ENCODE results near the gene ENPP4.

ENPP4 gene

GRCh38 chr6:46097366-46097765 lies 32.4 kb upstream of the ENPP4 start:
- DNase-seq (ENCODE audit: extremely low spot score): no peak
- no peak for TF ChIP-seq SP1 (IDR thresholded peaks at IDR 0.05)
- no peak for TF ChIP-seq ZNF384 (IDR thresholded peaks at IDR 0.05)
- CTCF ChIA-PET: no interaction called here
- POLR2A ChIA-PET: no interaction called here

GRCh38 chr6:46098678-46099077 lies 31.1 kb upstream of the ENPP4 start:
- DNase-seq (ENCODE audit: extremely low spot score): no peak
- POLR2A ChIA-PET: no interaction called here
- CTCF ChIA-PET: no interaction called here
- no peak for TF ChIP-seq LEF1 (IDR thresholded peaks at IDR 0.05; ENCODE audit: borderline replicate concordance)
- no peak for TF ChIP-seq HDGF (IDR thresholded peaks at IDR 0.05; ENCODE audit: borderline replicate concordance)
- no peak for TF ChIP-seq SUZ12 (IDR thresholded peaks at IDR 0.05)

GRCh38 chr6:46099952-46100351 lies 29.8 kb upstream of the ENPP4 start:
- TF ChIP-seq ARNT (IDR thresholded peaks at IDR 0.05) (no peak), HDGF (IDR thresholded peaks at IDR 0.05; ENCODE audit: borderline replicate concordance) (no peak), FOXK2 (IDR thresholded peaks at IDR 0.05) (no peak), TARDBP (IDR thresholded peaks at IDR 0.05) (no peak), SP1 (IDR thresholded peaks at IDR 0.05) (no peak)
- ChIA-PET CTCF (interaction anchor here (1.2 kb wide), 1 partner anchor 9 kb away, joined by 3 read pairs; no protein-coding TSS in a partner anchor), POLR2A (no interaction called here)
- no peak for DNase-seq (ENCODE audit: extremely low spot score)

GRCh38 chr6:46102123-46102522 lies 27.7 kb upstream of the ENPP4 start:
- POLR2A ChIA-PET: no interaction called here
- CTCF ChIA-PET: interaction anchor here (1.2 kb wide), 1 partner anchor 11 kb away, joined by 3 read pairs; no protein-coding TSS in a partner anchor
- TF ChIP-seq SUZ12 (IDR thresholded peaks at IDR 0.05) (no peak), ZNF384 (IDR thresholded peaks at IDR 0.05) (no peak), NFRKB (IDR thresholded peaks at IDR 0.05) (no peak), PKNOX1 (IDR thresholded peaks at IDR 0.05) (no peak), CTBP1 (IDR thresholded peaks at IDR 0.05; ENCODE audit: borderline replicate concordance) (no peak), FOXK2 (IDR thresholded peaks at IDR 0.05) (no peak), BHLHE40 (IDR thresholded peaks at IDR 0.05; ENCODE audit: borderline replicate concordance) (no peak), FOXA1 (IDR thresholded peaks at IDR 0.05) (no peak), TARDBP (IDR thresholded peaks at IDR 0.05) (no peak), ARNT (IDR thresholded peaks at IDR 0.05) (no peak), L3MBTL2 (conservative IDR thresholded peaks at IDR 0.05) (no peak), LEF1 (IDR thresholded peaks at IDR 0.05; ENCODE audit: borderline replicate concordance) (no peak), ELF4 (IDR thresholded peaks at IDR 0.05) (no peak), FOXM1 (IDR thresholded peaks at IDR 0.05; ENCODE audit: borderline replicate concordance) (no peak), HDGF (IDR thresholded peaks at IDR 0.05; ENCODE audit: borderline replicate concordance) (no peak), SP1 (IDR thresholded peaks at IDR 0.05) (no peak)

GRCh38 chr6:46103441-46104115 lies 26.2 kb upstream of the ENPP4 start:
- POLR2A ChIA-PET: no interaction called here
- TF ChIP-seq NFRKB (IDR thresholded peaks at IDR 0.05): no peak
- TF ChIP-seq LEF1 (IDR thresholded peaks at IDR 0.05; ENCODE audit: borderline replicate concordance): no peak
- no peak for TF ChIP-seq TARDBP (IDR thresholded peaks at IDR 0.05)
- TF ChIP-seq PKNOX1 (IDR thresholded peaks at IDR 0.05): no peak
- DNase-seq (ENCODE audit: extremely low spot score): no peak
- CTCF ChIA-PET: no interaction called here

More at GRCh38 chr6:46102123-46102522, 27.7 kb upstream of the ENPP4 start:
- DNase-seq (ENCODE audit: extremely low spot score): no peak

- TF ChIP-seq FOXA1 (IDR thresholded peaks at IDR 0.05) (no peak), FOXM1 (IDR thresholded peaks at IDR 0.05; ENCODE audit: borderline replicate concordance) (no peak), TARDBP (IDR thresholded peaks at IDR 0.05) (no peak), ZNF384 (IDR thresholded peaks at IDR 0.05) (no peak), NFRKB (IDR thresholded peaks at IDR 0.05) (no peak), CTBP1 (IDR thresholded peaks at IDR 0.05; ENCODE audit: borderline replicate concordance) (no peak), LEF1 (IDR thresholded peaks at IDR 0.05; ENCODE audit: borderline replicate concordance) (no peak), BHLHE40 (IDR thresholded peaks at IDR 0.05; ENCODE audit: borderline replicate concordance) (no peak), PKNOX1 (IDR thresholded peaks at IDR 0.05) (no peak)
- CTCF ChIA-PET: no interaction called here
- no peak for DNase-seq (ENCODE audit: extremely low spot score)
- POLR2A ChIA-PET: no interaction called here
Measured at GRCh38 chr6:46104209-46104608, 25.6 kb upstream of the ENPP4 start.

- CTCF ChIA-PET: no interaction called here
Measured at GRCh38 chr6:46105568-46105967, 24.2 kb upstream of the ENPP4 start.

More at GRCh38 chr6:46105568-46105967, 24.2 kb upstream of the ENPP4 start:
- POLR2A ChIA-PET: no interaction called here
- DNase-seq (ENCODE audit: extremely low spot score): no peak
- TF ChIP-seq CTBP1 (IDR thresholded peaks at IDR 0.05; ENCODE audit: borderline replicate concordance) (no peak), PKNOX1 (IDR thresholded peaks at IDR 0.05) (no peak), ARNT (IDR thresholded peaks at IDR 0.05) (no peak), SUZ12 (IDR thresholded peaks at IDR 0.05) (no peak), BHLHE40 (IDR thresholded peaks at IDR 0.05; ENCODE audit: borderline replicate concordance) (no peak), SP1 (IDR thresholded peaks at IDR 0.05) (no peak), LEF1 (IDR thresholded peaks at IDR 0.05; ENCODE audit: borderline replicate concordance) (no peak), HDGF (IDR thresholded peaks at IDR 0.05; ENCODE audit: borderline replicate concordance) (no peak), L3MBTL2 (conservative IDR thresholded peaks at IDR 0.05) (no peak), NFRKB (IDR thresholded peaks at IDR 0.05) (no peak), FOXM1 (IDR thresholded peaks at IDR 0.05; ENCODE audit: borderline replicate concordance) (no peak), FOXK2 (IDR thresholded peaks at IDR 0.05) (no peak), FOXA1 (IDR thresholded peaks at IDR 0.05) (no peak), ELF4 (IDR thresholded peaks at IDR 0.05) (no peak), TARDBP (IDR thresholded peaks at IDR 0.05) (no peak), ZNF384 (IDR thresholded peaks at IDR 0.05) (no peak)
